K562 (cell line): ENCODE data around the gene NOA1. TPM values are rescaled to one million over a fixed set of nuclear protein-coding genes. Genes with fewer than 3 reads are reported as not detected.

Experiments used
- ARID3A ChIP-seq: IDR thresholded peaks from 2 replicates; pipeline ENCODE4 v1.6.1; 2012; ENCODE audit warnings: low read depth, low read length, improper control_type of control experiment, borderline replicate concordance
- ASH1L ChIP-seq: fragments of 450-650 bp; IDR thresholded peaks from 2 replicates; pipeline ENCODE4 v1.6.1; 2018; ENCODE audit warnings: borderline replicate concordance, mild to moderate bottlenecking, low read depth; ENCODE audit not compliant: partially characterized antibody
- CHD1 ChIP-seq: fragments of 200-600 bp; sonication (generic); IDR thresholded peaks from one replicate; pipeline ENCODE4 v1.6.1; 2012; ENCODE audit warnings: mild to moderate bottlenecking, moderate library complexity, low read length, inconsistent platforms
- COPS2 ChIP-seq: fragments of 450-650 bp; conservative IDR thresholded peaks from 2 replicates; pipeline ENCODE4 v1.6.1; 2016; ENCODE audit warnings: mild to moderate bottlenecking, moderate library complexity
- E2F5 ChIP-seq: sonication (generic); formaldehyde crosslinking; IDR thresholded peaks from 2 replicates; pipeline ENCODE4 v1.8.0; 2022; ENCODE audit warnings: mild to moderate bottlenecking, missing genetic modification reagents
- GATA2 ChIP-seq: sonication (generic); formaldehyde crosslinking; IDR thresholded peaks from 2 replicates; pipeline ENCODE4 v1.4.0; 2020; ENCODE audit warnings: mild to moderate bottlenecking, missing genetic modification reagents
- GATAD2A ChIP-seq: fragments of 450-650 bp; IDR thresholded peaks from 2 replicates; pipeline ENCODE4 v1.6.1; 2017
- KDM2B ChIP-seq: fragments of 250-450 bp; sonication (Bioruptor Pico); IDR thresholded peaks from 2 replicates; pipeline ENCODE4 v1.8.0; 2021; ENCODE audit warnings: mild to moderate bottlenecking, moderate library complexity
- MECOM ChIP-seq: fragments of 250-450 bp; sonication (Bioruptor Pico); IDR thresholded peaks from 2 replicates; pipeline ENCODE4 v1.8.0; 2022; ENCODE audit warnings: inconsistent platforms
- MED1 ChIP-seq: sonication (generic); formaldehyde crosslinking; IDR thresholded peaks from 2 replicates; pipeline ENCODE4 v1.8.1; 2023; ENCODE audit warnings: missing genetic modification reagents, borderline replicate concordance
- NBN ChIP-seq: fragments of 450-650 bp; IDR thresholded peaks from 2 replicates; pipeline ENCODE4 v1.6.1; 2016; ENCODE audit warnings: low read depth, mild to moderate bottlenecking
- RBM15 ChIP-seq: fragments of 200-400 bp; formaldehyde crosslinking; IDR thresholded peaks from 2 replicates; pipeline ENCODE4 v1.6.1; 2018; ENCODE audit warnings: mild to moderate bottlenecking, low read length, moderate library complexity; ENCODE audit not compliant: insufficient read depth
- RBM17 ChIP-seq: fragments of 200-400 bp; formaldehyde crosslinking; IDR thresholded peaks from 2 replicates; pipeline ENCODE4 v1.6.1; 2017; ENCODE audit warnings: low read depth, mild to moderate bottlenecking, low read length, borderline replicate concordance
- SMAD2 ChIP-seq: fragments of 150-350 bp; IDR thresholded peaks from 2 replicates; pipeline ENCODE4 v1.6.1; 2014; ENCODE audit warnings: low read depth, mild to moderate bottlenecking, low read length
- SMARCA5 ChIP-seq: fragments of 450-650 bp; IDR thresholded peaks from 2 replicates; pipeline ENCODE4 v1.6.1; 2016
- ZNF57 ChIP-seq: fragments of 450-650 bp; formaldehyde crosslinking; IDR thresholded peaks from 2 replicates; pipeline ENCODE4 v1.4.0; 2020; ENCODE audit warnings: mild to moderate bottlenecking, moderate library complexity
- ZNF609 ChIP-seq: sonication (generic); formaldehyde crosslinking; IDR thresholded peaks from 2 replicates; pipeline ENCODE4 v1.8.1; 2023; ENCODE audit warnings: missing genetic modification reagents, mild to moderate bottlenecking, borderline replicate concordance
- ZNF740 ChIP-seq, 3 experiments: fragments of 200-800 bp in 1 of 3; sonication (Bioruptor generic) in 1 of 3; sonication (generic) in 1 of 3; formaldehyde crosslinking in 1 of 3; IDR thresholded peaks; 2 replicates each; pipeline versions ENCODE4 v1.6.1 to v1.8.0; 2016 to 2022; ENCODE audit warnings: mild to moderate bottlenecking in 2 of 3, missing compliant biosample characterization in 2 of 3, missing genetic modification characterization in 2 of 3, missing genetic modification reagents in 1 of 3
- polyA plus RNA-seq, 8 experiments: library from polyadenylated mRNA; depleted of rRNA in 4 of 8; stranded (reverse) in 5 of 8; unstranded in 3 of 8; fragments of >200 nt; fragmentation: Nextera tagmentation in 2 of 8; fragmentation: Illumina TruSeq in 1 of 8; extraction: Ambion mirVana in 2 of 8; extraction: Trizol in 1 of 8; gene quantifications; 2 replicates each; pipeline versions ENCODE4 v1.2.1 to v1.2.3, GENCODE V29; 2011 to 2014; ENCODE audit warnings: inconsistent platforms in 1 of 8, missing spikeins in 1 of 8
- total RNA-seq, 7 experiments: library from RNA; depleted of rRNA in 6 of 7; stranded (reverse); fragments of >200 nt in 6 of 7; fragmentation: Illumina TruSeq in 2 of 7; extraction: Trizol in 2 of 7; gene quantifications; 2 replicates each; pipeline versions ENCODE4 v1.2.1 to v1.2.3, GENCODE V29; 2011 to 2021; ENCODE audit warnings: low replicate concordance in 1 of 7

NOA1 gene
- total and polyA plus RNA-seq, 9 of the 15 experiments (the other 6 are each of a cell fraction or from before 2014, with no cell fraction given), result 2.6 to 26.6 (median 16.7) TPM

GRCh38 chr4:56977321-56978012, at the start of gene NOA1 (continued):
- TF ChIP-seq ARID3A (no peak), RBM15 (no peak), COPS2 (no peak), SMAD2 (no peak), RBM17 (no peak), MED1 (CRISPR knock-in tag) (no peak), CHD1 (no peak), GATA2 (no peak), ZNF609 (CRISPR knock-in tag) (peak; percentile 71; the same call in 1 of the 2 replicates), E2F5 (CRISPR knock-in tag) (peak; percentile 22; the same call in 1 of the 2 replicates), ZNF740 (CRISPR knock-in tag; IDR thresholded peaks at IDR 0.05) (no peak), ZNF740 (tag; IDR thresholded peaks at IDR 0.05) (no peak), SMARCA5 (no peak), GATAD2A (no peak), ASH1L (no peak), ZNF57 (no peak), NBN (no peak), MECOM (no peak), KDM2B (no peak)
